GM12872 (cell line): ENCODE results near the gene DCP1B.

Source experiments
- TF ChIP-seq, protein P1 (sequence below): IDR thresholded peaks from 3 replicates; pipeline ENCODE4 v1.5.1; 2011; ENCODE audit warnings: low read depth, mild to moderate bottlenecking, low read length, moderate library complexity; ENCODE audit not compliant: insufficient read depth

The DCP1B gene

DNA sequence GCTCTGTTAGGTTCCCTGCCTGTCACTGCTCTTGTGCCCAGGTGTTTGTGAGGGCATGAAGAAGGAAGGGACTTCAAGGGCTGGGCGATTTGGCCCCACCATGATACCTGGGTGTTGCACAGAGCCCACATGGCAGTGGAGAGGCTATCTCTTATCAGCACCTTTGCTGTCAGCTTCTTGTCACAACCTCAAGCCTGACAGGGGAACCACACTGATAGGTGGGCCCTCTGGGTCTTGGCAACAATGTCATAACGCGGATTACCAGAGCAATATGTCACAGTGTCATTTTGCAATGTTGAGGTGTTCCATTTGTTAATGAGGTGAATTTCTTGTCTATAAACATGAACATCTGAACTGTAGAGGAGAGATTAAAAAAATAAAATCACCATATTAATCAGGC lies 25.6 kb upstream of the DCP1B start:
- TF ChIP-seq, protein P1, sequence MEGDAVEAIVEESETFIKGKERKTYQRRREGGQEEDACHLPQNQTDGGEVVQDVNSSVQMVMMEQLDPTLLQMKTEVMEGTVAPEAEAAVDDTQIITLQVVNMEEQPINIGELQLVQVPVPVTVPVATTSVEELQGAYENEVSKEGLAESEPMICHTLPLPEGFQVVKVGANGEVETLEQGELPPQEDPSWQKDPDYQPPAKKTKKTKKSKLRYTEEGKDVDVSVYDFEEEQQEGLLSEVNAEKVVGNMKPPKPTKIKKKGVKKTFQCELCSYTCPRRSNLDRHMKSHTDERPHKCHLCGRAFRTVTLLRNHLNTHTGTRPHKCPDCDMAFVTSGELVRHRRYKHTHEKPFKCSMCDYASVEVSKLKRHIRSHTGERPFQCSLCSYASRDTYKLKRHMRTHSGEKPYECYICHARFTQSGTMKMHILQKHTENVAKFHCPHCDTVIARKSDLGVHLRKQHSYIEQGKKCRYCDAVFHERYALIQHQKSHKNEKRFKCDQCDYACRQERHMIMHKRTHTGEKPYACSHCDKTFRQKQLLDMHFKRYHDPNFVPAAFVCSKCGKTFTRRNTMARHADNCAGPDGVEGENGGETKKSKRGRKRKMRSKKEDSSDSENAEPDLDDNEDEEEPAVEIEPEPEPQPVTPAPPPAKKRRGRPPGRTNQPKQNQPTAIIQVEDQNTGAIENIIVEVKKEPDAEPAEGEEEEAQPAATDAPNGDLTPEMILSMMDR: no peak

DNA sequence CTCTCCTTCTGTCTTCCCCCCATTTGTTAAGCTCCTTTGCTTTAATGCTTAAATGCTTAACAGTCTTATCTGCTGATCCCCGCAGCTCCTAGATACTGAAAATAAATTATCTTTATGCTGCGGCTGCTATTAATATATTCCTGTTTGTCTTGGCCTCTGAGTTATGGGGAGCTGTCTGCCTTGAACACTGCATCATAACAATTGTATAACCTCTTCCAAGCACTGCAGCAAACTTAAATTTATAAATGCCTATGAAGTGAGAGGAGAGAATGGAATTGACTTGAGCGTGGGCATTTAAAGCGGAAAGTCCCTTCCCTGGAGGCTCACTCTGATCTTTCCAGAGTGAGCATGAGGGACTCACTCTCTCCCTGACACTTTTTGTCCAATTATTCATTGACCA lies 23.1 kb upstream of the DCP1B start:
- TF ChIP-seq, protein P1: no peak

DNA sequence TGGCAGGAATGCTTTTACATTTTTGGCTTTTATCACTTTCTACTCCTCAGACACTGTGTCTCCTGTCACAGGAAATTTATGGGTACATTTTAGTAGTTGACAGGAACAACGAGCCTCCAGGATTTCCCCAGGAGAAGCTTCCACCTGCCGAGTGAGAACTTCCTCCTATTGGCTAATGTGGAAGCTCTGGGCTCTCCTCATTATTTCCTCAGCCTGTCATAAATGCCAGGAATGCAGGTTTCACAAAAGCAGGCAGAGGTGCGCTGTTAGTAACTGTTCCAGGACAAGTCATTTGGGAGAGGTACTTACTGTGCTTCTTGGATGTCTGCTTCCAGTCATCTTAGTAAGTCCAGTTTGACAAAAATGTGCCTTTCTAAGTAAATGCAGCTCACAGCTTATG lies 19.1 kb upstream of the DCP1B start:
- TF ChIP-seq, protein P1: no peak

DNA sequence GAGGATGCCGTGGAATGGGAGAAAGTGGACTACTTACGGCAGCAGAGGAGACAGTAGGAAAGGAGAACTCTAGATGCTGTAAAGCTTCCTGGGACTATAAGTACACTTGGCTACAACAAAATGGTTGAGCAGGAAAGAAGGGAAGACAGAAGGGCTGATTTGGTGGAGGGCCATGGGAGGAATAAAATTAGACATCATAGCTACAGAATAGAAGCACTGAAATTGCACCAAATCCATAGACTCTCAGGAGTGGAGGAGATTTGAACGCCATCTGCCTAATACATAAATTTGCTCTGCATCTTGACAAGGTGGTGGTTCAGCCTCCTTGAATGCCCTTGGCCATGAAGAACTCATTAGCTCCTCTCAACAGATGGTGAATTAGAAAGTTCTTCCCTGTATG lies 16.3 kb upstream of the DCP1B start:
- TF ChIP-seq, protein P1: no peak

DNA sequence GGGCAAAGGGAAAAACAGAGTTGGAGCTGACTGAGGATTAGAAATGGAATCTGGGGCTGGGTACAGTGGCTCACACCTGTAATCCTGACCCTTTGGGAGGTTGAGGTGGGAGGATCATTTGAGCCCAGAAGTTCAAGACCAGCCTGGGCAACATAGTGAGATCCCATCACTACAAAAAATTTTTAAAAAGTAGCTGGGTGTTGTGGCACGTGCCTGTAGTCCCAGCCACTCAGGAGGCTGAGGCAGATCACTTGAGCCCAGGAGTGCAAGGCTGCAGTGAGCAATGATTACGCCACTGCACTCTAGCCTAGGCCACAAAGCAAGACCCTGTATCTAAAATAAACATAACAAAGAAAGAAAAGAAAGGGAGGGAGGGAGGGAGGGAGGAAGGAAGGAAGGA lies 14.9 kb upstream of the DCP1B start:
- TF ChIP-seq, protein P1: no peak

DNA sequence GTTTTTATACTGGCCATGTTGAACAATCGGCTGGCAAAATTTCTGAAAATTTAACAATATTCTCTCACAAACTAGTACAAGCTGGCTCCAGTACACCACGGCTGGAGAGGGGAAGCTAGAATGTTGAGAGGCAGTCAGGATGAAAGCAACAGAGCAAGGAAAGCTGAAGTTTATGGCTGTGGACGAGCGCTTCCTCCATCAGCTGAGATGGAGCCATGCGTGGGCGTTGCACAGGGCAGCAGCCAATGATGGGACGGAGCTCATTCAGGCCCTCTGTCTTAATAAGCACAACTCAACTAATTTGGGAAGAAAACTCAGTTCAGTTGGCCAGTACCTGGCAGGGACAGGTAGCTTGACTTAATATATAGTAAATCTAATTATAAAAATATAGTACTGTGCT lies 14.1 kb upstream of the DCP1B start:
- TF ChIP-seq, protein P1: no peak

DNA sequence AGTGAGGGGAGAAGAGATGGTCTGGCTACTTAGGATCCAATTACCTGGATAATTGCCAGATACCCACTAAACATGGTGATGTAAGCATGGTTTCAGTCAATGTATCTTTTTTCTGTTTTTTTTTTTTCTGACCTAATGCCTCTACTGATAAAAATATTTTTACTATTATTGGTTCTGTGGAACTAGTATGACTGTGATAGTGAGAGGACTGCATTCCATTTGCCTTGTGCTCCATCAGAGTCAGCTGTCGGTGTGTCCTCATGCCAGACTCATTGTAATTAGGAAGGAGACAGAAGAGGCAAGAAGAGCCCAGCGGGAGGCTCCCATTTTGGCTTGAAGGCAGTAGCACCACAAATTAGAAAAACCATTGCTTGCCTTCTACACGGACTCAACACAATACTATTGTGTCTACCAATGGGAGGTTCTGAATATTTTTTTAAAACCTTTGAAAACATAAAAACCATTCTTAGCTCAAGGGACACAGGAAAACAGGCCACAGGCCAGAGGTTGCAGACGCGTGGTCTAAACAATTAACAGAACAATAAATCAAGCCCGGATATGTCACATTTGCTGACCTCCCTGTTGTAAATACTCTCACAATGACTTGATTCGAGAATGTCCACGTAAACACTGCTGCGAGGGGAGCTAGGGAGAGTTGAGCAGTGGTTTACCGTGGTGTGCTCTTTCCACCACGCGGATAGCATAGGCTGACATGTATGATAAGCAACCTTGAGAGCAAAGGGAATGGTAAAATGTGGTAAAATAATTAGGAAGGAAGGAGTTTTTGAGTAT lies 13.5 kb upstream of the DCP1B start:
- TF ChIP-seq, protein P1: no peak
